ENCODE results near the gene PRKN. TPM values are rescaled to one million over a fixed set of nuclear protein-coding genes. Genes with fewer than 3 reads are reported as not detected.

PRKN gene
- total and polyA plus RNA-seq, 2 experiments from 2014 or later = 0.10 to 0.84 TPM

DNA sequence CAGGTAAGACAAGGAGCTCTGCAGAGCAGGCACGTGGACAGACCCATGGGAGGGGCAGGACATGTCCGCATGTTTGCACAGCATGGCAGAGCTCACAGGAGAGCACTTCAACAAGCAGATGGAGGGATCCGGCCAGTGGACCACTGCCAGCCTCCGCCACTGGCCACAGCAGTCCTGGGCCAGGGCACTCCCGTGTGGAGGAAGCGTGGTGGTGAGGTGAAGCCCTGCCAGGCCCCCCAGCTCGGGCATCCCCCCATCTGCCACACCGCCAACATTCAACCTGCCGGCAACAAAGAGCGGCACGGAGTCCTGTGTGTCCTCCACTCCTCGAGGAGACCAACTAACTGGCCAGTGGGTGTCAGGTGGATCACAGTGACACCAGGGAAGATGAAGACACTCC is 1349.5 kb downstream of the PRKN start:
- no peak for DNase-seq (ENCODE audit: low spot score)
- Histone ChIP-seq H3F3A (replicated peaks; ENCODE audit: low read depth) (no peaks in the 10 kb centered on the region), H3K4me2 (no peak overlapping the region), H2AFZ (no peak overlapping the region), H3K4me3 (no peak overlapping the region), H3K79me2 (replicated peaks; ENCODE audit: insufficient read depth) (no peaks in the 10 kb centered on the region), H3K9me2 (ENCODE audit: insufficient read depth) (no peaks in the 10 kb centered on the region), H4K20me1 (replicated peaks; ENCODE audit: insufficient read depth) (no peaks in the 10 kb centered on the region), H3K4me1 (ENCODE audit: insufficient read depth) (no peaks in the 10 kb centered on the region), H3K36me3 (ENCODE audit: insufficient read depth) (no peaks in the 10 kb centered on the region), H3K27ac (ENCODE audit: low read depth) (no peak overlapping the region), H3K27me3 (ENCODE audit: insufficient read depth) (no peaks in the 10 kb centered on the region)
- peaks cover 8% of the 10 kb centered on the region for H3K27me3 Mint-ChIP-seq (ENCODE audit: insufficient read depth, low read depth, poor library complexity)
- no peak for TF ChIP-seq POLR2AphosphoS5 (IDR thresholded peaks at IDR 0.05; ENCODE audit: low read depth)
- no peak for TF ChIP-seq CREB1 (CRISPR knock-in tag; IDR thresholded peaks at IDR 0.05; ENCODE audit: low read depth)
- TF ChIP-seq, protein P1, sequence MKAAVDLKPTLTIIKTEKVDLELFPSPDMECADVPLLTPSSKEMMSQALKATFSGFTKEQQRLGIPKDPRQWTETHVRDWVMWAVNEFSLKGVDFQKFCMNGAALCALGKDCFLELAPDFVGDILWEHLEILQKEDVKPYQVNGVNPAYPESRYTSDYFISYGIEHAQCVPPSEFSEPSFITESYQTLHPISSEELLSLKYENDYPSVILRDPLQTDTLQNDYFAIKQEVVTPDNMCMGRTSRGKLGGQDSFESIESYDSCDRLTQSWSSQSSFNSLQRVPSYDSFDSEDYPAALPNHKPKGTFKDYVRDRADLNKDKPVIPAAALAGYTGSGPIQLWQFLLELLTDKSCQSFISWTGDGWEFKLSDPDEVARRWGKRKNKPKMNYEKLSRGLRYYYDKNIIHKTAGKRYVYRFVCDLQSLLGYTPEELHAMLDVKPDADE (IDR thresholded peaks at IDR 0.05) = no peak
- no peak for TF ChIP-seq EZH2 (IDR thresholded peaks at IDR 0.05; ENCODE audit: low read depth, unreplicated experiment)
- TF ChIP-seq EZH2phosphoT487 (IDR thresholded peaks at IDR 0.05; ENCODE audit: unreplicated experiment) = no peak
- TF ChIP-seq, protein P2, sequence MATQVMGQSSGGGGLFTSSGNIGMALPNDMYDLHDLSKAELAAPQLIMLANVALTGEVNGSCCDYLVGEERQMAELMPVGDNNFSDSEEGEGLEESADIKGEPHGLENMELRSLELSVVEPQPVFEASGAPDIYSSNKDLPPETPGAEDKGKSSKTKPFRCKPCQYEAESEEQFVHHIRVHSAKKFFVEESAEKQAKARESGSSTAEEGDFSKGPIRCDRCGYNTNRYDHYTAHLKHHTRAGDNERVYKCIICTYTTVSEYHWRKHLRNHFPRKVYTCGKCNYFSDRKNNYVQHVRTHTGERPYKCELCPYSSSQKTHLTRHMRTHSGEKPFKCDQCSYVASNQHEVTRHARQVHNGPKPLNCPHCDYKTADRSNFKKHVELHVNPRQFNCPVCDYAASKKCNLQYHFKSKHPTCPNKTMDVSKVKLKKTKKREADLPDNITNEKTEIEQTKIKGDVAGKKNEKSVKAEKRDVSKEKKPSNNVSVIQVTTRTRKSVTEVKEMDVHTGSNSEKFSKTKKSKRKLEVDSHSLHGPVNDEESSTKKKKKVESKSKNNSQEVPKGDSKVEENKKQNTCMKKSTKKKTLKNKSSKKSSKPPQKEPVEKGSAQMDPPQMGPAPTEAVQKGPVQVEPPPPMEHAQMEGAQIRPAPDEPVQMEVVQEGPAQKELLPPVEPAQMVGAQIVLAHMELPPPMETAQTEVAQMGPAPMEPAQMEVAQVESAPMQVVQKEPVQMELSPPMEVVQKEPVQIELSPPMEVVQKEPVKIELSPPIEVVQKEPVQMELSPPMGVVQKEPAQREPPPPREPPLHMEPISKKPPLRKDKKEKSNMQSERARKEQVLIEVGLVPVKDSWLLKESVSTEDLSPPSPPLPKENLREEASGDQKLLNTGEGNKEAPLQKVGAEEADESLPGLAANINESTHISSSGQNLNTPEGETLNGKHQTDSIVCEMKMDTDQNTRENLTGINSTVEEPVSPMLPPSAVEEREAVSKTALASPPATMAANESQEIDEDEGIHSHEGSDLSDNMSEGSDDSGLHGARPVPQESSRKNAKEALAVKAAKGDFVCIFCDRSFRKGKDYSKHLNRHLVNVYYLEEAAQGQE (IDR thresholded peaks at IDR 0.05; ENCODE audit: unreplicated experiment) = no peak
- no peak for TF ChIP-seq NANOG (IDR thresholded peaks at IDR 0.05; ENCODE audit: borderline replicate concordance)
- TF ChIP-seq STAT1 (IDR thresholded peaks at IDR 0.05; ENCODE audit: unreplicated experiment) = no peak
- no peak for TF ChIP-seq JUNB (IDR thresholded peaks at IDR 0.05; ENCODE audit: unreplicated experiment)
- no peak for TF ChIP-seq ZNF331 (CRISPR knock-in tag; IDR thresholded peaks at IDR 0.05; ENCODE audit: low read depth)
- TF ChIP-seq ZNF114 (CRISPR knock-in tag; IDR thresholded peaks at IDR 0.05) = no peak
- TF ChIP-seq, protein P3, sequence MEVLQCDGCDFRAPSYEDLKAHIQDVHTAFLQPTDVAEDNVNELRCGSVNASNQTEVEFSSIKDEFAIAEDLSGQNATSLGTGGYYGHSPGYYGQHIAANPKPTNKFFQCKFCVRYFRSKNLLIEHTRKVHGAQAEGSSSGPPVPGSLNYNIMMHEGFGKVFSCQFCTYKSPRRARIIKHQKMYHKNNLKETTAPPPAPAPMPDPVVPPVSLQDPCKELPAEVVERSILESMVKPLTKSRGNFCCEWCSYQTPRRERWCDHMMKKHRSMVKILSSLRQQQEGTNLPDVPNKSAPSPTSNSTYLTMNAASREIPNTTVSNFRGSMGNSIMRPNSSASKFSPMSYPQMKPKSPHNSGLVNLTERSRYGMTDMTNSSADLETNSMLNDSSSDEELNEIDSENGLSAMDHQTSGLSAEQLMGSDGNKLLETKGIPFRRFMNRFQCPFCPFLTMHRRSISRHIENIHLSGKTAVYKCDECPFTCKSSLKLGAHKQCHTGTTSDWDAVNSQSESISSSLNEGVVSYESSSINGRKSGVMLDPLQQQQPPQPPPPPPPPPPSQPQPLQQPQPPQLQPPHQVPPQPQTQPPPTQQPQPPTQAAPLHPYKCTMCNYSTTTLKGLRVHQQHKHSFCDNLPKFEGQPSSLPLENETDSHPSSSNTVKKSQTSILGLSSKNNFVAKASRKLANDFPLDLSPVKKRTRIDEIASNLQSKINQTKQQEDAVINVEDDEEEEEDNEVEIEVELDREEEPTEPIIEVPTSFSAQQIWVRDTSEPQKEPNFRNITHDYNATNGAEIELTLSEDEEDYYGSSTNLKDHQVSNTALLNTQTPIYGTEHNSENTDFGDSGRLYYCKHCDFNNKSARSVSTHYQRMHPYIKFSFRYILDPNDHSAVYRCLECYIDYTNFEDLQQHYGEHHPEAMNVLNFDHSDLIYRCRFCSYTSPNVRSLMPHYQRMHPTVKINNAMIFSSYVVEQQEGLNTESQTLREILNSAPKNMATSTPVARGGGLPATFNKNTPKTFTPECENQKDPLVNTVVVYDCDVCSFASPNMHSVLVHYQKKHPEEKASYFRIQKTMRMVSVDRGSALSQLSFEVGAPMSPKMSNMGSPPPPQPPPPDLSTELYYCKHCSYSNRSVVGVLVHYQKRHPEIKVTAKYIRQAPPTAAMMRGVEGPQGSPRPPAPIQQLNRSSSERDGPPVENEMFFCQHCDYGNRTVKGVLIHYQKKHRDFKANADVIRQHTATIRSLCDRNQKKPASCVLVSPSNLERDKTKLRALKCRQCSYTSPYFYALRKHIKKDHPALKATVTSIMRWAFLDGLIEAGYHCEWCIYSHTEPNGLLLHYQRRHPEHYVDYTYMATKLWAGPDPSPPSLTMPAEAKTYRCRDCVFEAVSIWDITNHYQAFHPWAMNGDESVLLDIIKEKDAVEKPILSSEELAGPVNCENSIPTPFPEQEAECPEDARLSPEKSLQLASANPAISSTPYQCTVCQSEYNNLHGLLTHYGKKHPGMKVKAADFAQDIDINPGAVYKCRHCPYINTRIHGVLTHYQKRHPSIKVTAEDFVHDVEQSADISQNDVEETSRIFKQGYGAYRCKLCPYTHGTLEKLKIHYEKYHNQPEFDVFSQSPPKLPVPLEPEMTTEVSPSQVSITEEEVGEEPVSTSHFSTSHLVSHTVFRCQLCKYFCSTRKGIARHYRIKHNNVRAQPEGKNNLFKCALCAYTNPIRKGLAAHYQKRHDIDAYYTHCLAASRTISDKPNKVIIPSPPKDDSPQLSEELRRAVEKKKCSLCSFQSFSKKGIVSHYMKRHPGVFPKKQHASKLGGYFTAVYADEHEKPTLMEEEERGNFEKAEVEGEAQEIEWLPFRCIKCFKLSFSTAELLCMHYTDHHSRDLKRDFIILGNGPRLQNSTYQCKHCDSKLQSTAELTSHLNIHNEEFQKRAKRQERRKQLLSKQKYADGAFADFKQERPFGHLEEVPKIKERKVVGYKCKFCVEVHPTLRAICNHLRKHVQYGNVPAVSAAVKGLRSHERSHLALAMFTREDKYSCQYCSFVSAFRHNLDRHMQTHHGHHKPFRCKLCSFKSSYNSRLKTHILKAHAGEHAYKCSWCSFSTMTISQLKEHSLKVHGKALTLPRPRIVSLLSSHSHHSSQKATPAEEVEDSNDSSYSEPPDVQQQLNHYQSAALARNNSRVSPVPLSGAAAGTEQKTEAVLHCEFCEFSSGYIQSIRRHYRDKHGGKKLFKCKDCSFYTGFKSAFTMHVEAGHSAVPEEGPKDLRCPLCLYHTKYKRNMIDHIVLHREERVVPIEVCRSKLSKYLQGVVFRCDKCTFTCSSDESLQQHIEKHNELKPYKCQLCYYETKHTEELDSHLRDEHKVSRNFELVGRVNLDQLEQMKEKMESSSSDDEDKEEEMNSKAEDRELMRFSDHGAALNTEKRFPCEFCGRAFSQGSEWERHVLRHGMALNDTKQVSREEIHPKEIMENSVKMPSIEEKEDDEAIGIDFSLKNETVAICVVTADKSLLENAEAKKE (CRISPR knock-in tag; IDR thresholded peaks at IDR 0.05) = no peak
- TF ChIP-seq, protein P4, sequence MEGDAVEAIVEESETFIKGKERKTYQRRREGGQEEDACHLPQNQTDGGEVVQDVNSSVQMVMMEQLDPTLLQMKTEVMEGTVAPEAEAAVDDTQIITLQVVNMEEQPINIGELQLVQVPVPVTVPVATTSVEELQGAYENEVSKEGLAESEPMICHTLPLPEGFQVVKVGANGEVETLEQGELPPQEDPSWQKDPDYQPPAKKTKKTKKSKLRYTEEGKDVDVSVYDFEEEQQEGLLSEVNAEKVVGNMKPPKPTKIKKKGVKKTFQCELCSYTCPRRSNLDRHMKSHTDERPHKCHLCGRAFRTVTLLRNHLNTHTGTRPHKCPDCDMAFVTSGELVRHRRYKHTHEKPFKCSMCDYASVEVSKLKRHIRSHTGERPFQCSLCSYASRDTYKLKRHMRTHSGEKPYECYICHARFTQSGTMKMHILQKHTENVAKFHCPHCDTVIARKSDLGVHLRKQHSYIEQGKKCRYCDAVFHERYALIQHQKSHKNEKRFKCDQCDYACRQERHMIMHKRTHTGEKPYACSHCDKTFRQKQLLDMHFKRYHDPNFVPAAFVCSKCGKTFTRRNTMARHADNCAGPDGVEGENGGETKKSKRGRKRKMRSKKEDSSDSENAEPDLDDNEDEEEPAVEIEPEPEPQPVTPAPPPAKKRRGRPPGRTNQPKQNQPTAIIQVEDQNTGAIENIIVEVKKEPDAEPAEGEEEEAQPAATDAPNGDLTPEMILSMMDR (conservative IDR thresholded peaks at IDR 0.05; ENCODE audit: low read depth in 2 of 2) = no peak
- H3K4me3 Mint-ChIP-seq = no peak overlapping the region
- no peak overlapping the region for H3K27ac Mint-ChIP-seq
- no peak for ATAC-seq
- H3K4me1 Mint-ChIP-seq = peaks cover 5% of the 10 kb centered on the region; the same call in 2 of the 3 replicates
- no peaks in the 10 kb centered on the region; the same call in 2 of the 3 replicates for H3K9me3 Mint-ChIP-seq
- H3K36me3 Mint-ChIP-seq (ENCODE audit: low read depth) = no peaks in the 10 kb centered on the region; the same call in 2 of the 3 replicates

Data from GM23338 (cell line).